Loucy (cell line): ENCODE measurements around the gene CHCHD10.

Experiments
- H2AFZ ChIP-seq: fragments of 200-600 bp; sonication (generic); 2 replicates; pipeline ENCODE4 v1.6.0; 2016; ENCODE audit warnings: antibody characterized with exemption, mild to moderate bottlenecking, low read length, moderate library complexity
- H3F3A ChIP-seq: fragments of 200-600 bp; 2 replicates; pipeline ENCODE4 v1.6.0; 2016; ENCODE audit warnings: antibody characterized with exemption, low read depth, mild to moderate bottlenecking
- H3K27me3 ChIP-seq: fragments of 200-600 bp; sonication (generic); 2 replicates; pipeline ENCODE4 v1.6.1; 2014; ENCODE audit warnings: low read length, mild to moderate bottlenecking; ENCODE audit not compliant: insufficient read depth, poor library complexity, severe bottlenecking
- H3K36me3 ChIP-seq: fragments of 200-600 bp; sonication (generic); 2 replicates; pipeline ENCODE4 v1.6.1; 2016; ENCODE audit warnings: low read length; ENCODE audit not compliant: insufficient read depth
- H3K4me1 ChIP-seq: fragments of 200-600 bp; sonication (generic); 2 replicates; pipeline ENCODE4 v1.5.1; 2014; ENCODE audit warnings: low read length, mild to moderate bottlenecking; ENCODE audit not compliant: insufficient read depth, poor library complexity, severe bottlenecking
- H3K4me2 ChIP-seq: fragments of 200-600 bp; sonication (generic); 2 replicates; pipeline ENCODE4 v1.6.0; 2014; ENCODE audit warnings: antibody characterized with exemption, low read length, low read depth, mild to moderate bottlenecking; ENCODE audit not compliant: poor library complexity, severe bottlenecking
- H3K4me3 ChIP-seq: fragments of 200-600 bp; sonication (generic); 2 replicates; pipeline ENCODE4 v1.5.1; 2014; ENCODE audit warnings: low read length, mild to moderate bottlenecking, mixed read lengths; ENCODE audit not compliant: poor library complexity, severe bottlenecking
- H3K79me2 ChIP-seq: fragments of 200-600 bp; sonication (generic); 2 replicates; pipeline ENCODE4 v1.6.1; 2014; ENCODE audit warnings: low read length; ENCODE audit not compliant: insufficient read depth
- H3K9ac ChIP-seq: fragments of 200-600 bp; sonication (generic); 2 replicates; pipeline ENCODE4 v1.6.0; 2014; ENCODE audit warnings: mild to moderate bottlenecking, low read depth, low read length, moderate library complexity; ENCODE audit not compliant: poor library complexity, severe bottlenecking
- H3K9me2 ChIP-seq: fragments of 200-600 bp; sonication (generic); replicated peaks from 2 replicates; pipeline ENCODE4 v1.6.1; 2016; ENCODE audit warnings: low read depth, low read length, mixed read lengths
- H3K9me3 ChIP-seq: fragments of 200-600 bp; sonication (generic); 2 replicates; pipeline ENCODE4 v1.6.1; 2014; ENCODE audit warnings: mild to moderate bottlenecking, antibody characterized with exemption, low read length, low read depth; ENCODE audit not compliant: insufficient read depth
- H4K20me1 ChIP-seq: fragments of 200-600 bp; sonication (generic); 2 replicates; pipeline ENCODE4 v1.6.0; 2014; ENCODE audit warnings: antibody characterized with exemption, low read length, mild to moderate bottlenecking; ENCODE audit not compliant: insufficient read depth, poor library complexity, severe bottlenecking
- CTCF ChIP-seq: fragments of 200-600 bp; sonication (generic); conservative IDR thresholded peaks from 2 replicates; pipeline ENCODE4 v1.5.1; 2014; ENCODE audit warnings: mild to moderate bottlenecking, antibody characterized with exemption, low read length
- EZH2phosphoT487 ChIP-seq: fragments of 200-600 bp; IDR thresholded peaks from 2 replicates; pipeline ENCODE4 v1.6.1; 2018; ENCODE audit warnings: antibody characterized with exemption, mild to moderate bottlenecking, moderate library complexity, borderline replicate concordance

CHCHD10 gene

GRCh38 chr22:23780146-23780748, 12.5 kb upstream of the CHCHD10 start:
- Histone ChIP-seq H3K9me2 (no peaks in the 10 kb centered on the region), H3K4me3 (no peak overlapping the region), H3K36me3 (no peaks in the 10 kb centered on the region), H3K9me3 (no peaks in the 10 kb centered on the region), H3K4me2 (no peak overlapping the region), H3K9ac (no peak overlapping the region), H2AFZ (no peak overlapping the region), H3F3A (no peaks in the 10 kb centered on the region), H4K20me1 (no peaks in the 10 kb centered on the region), H3K27me3 (no peaks in the 10 kb centered on the region), H3K4me1 (peaks cover 5% of the 10 kb centered on the region), H3K79me2 (no peaks in the 10 kb centered on the region)
- TF ChIP-seq CTCF (no peak), EZH2phosphoT487 (no peak)

GRCh38 chr22:23779731-23780130, 12.0 kb upstream of the CHCHD10 start:
- no peaks in the 10 kb centered on the region for H4K20me1 ChIP-seq
- H3K4me2 ChIP-seq = no peak overlapping the region
- H3K9me2 ChIP-seq = no peaks in the 10 kb centered on the region
- H3K4me1 ChIP-seq = peaks cover 5% of the 10 kb centered on the region
- TF ChIP-seq EZH2phosphoT487 = no peak
- no peak for TF ChIP-seq CTCF
- H3K79me2 ChIP-seq = no peaks in the 10 kb centered on the region
- no peak overlapping the region for H2AFZ ChIP-seq
- H3F3A ChIP-seq = no peaks in the 10 kb centered on the region
- no peaks in the 10 kb centered on the region for H3K27me3 ChIP-seq
- no peaks in the 10 kb centered on the region for H3K36me3 ChIP-seq
- H3K9ac ChIP-seq = no peak overlapping the region
- no peaks in the 10 kb centered on the region for H3K9me3 ChIP-seq
- no peak overlapping the region for H3K4me3 ChIP-seq

- Histone ChIP-seq H3K9me2 (no peaks in the 10 kb centered on the region), H3K9me3 (no peaks in the 10 kb centered on the region), H3F3A (no peaks in the 10 kb centered on the region), H3K79me2 (no peaks in the 10 kb centered on the region), H3K27me3 (no peaks in the 10 kb centered on the region), H3K36me3 (no peaks in the 10 kb centered on the region), H3K4me1 (peaks cover 5% of the 10 kb centered on the region), H3K4me2 (no peak overlapping the region), H2AFZ (no peak overlapping the region), H3K4me3 (no peak overlapping the region), H3K9ac (no peak overlapping the region), H4K20me1 (no peaks in the 10 kb centered on the region)
- TF ChIP-seq EZH2phosphoT487 (no peak), CTCF (no peak)
Observed at GRCh38 chr22:23779083-23779482, 11.3 kb upstream of the CHCHD10 start.
